Nephron (organoid): ENCODE results near the gene RNU1-2.
"Not testable (repeated sequence)": the region's sequence is repeated elsewhere in the genome, so short reads cannot be mapped to it uniquely, and the experiment has no call there.

Experiments
- H3K27ac Mint-ChIP-seq, 3 experiments: 2 replicates each; pipeline ENCODE4 v1.8.0; 2020; ENCODE audit warnings: mixed read lengths in 3 of 3, mild to moderate bottlenecking in 2 of 3, moderate library complexity in 1 of 3
- H3K27me3 Mint-ChIP-seq: 2 replicates; pipeline ENCODE4 v1.8.0; 2021; ENCODE audit warnings: low read depth, mild to moderate bottlenecking, moderate library complexity, mixed read lengths
- H3K36me3 Mint-ChIP-seq: 2 replicates; pipeline ENCODE4 v1.8.0; 2020; ENCODE audit warnings: low read depth, mixed read lengths
- H3K4me1 Mint-ChIP-seq: 2 replicates; pipeline ENCODE4 v1.8.0; 2020; ENCODE audit warnings: mixed read lengths
- H3K4me3 Mint-ChIP-seq, 3 experiments: 2 replicates each; pipeline ENCODE4 v1.8.0; 2020; ENCODE audit warnings: mild to moderate bottlenecking in 3 of 3, mixed read lengths in 3 of 3, moderate library complexity in 2 of 3
- H3K9me3 Mint-ChIP-seq: 2 replicates; pipeline ENCODE4 v1.8.0; 2020; ENCODE audit warnings: mixed read lengths

Gene RNU1-2

GRCh38 chr1:16895598-16896315, at the start of gene RNU1-2:
RNU1-2 (plus strand) TSS chr1:16895980.
- H3K4me1 Mint-ChIP-seq, result peaks cover 22% of the 10 kb centered on the region
- peak within 1 kb of the TSS; percentile 100 for H3K27ac Mint-ChIP-seq
- not testable (repeated sequence) for H3K36me3 Mint-ChIP-seq, H3K27me3 Mint-ChIP-seq, H3K9me3 Mint-ChIP-seq
- peak within 1 kb of the TSS; percentile 86 to 88 (median 87) for H3K4me3 Mint-ChIP-seq

DNA sequence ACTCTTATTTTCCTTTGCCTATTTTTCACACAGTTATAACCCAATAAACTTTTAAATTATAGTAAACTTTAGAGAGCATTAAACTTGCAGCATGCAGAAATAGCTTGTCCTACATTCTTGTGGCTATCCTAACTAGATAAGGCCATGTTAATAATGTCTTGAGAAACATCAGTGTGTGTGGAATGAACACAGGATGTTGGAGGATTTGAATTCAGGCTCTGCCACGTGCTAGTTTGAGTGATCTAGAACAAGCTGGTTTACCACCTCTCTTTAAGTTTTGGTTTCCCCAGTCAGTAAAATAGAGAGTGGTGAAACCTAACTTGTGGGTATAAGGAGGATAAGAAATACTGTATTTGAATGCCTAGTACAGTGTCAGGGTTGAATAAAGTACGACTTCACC, 39.6 kb upstream of the RNU1-2 start:
- H3K4me1 Mint-ChIP-seq, H3K36me3 Mint-ChIP-seq, H3K9me3 Mint-ChIP-seq, H3K4me3 Mint-ChIP-seq, H3K27ac Mint-ChIP-seq: not testable (repeated sequence)
- peaks cover 18% of the 10 kb centered on the region for H3K27me3 Mint-ChIP-seq

- H3K9me3 Mint-ChIP-seq, H3K36me3 Mint-ChIP-seq, H3K27ac Mint-ChIP-seq, H3K4me1 Mint-ChIP-seq: not testable (repeated sequence)
- H3K4me3 Mint-ChIP-seq, result peak overlapping the region; percentile 58 to 80 (median 78)
- H3K27me3 Mint-ChIP-seq, result peaks cover 22% of the 10 kb centered on the region
Measured at GRCh38 chr1:16859167-16860041, 36.4 kb upstream of the RNU1-2 start.

- not testable (repeated sequence) for H3K36me3 Mint-ChIP-seq, H3K4me3 Mint-ChIP-seq, H3K9me3 Mint-ChIP-seq, H3K4me1 Mint-ChIP-seq, H3K27ac Mint-ChIP-seq
- peaks cover 22% of the 10 kb centered on the region for H3K27me3 Mint-ChIP-seq
Measured at GRCh38 chr1:16860048-16860447, 35.7 kb upstream of the RNU1-2 start.

DNA sequence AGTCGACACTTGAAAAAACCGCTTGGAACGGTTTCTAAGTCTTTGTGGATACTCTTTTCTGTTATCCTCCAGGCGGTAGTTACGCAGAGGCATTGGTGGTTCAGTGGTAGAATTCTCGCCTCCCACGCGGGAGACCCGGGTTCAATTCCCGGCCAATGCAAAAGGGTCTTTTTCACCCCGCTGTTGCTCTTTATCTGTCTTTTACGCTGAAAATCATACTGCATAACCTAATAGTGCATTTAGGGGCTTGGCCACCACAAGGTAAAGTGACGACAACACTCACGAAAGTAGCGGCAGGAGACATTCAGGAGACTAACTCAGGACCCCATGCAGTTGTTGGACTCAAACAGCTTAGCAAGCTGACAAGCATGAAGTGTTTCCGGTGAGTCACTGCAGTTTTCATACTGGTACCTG, 33.9 kb upstream of the RNU1-2 start:
- not testable (repeated sequence) for H3K9me3 Mint-ChIP-seq, H3K4me3 Mint-ChIP-seq, H3K4me1 Mint-ChIP-seq, H3K36me3 Mint-ChIP-seq, H3K27ac Mint-ChIP-seq
- peaks cover 22% of the 10 kb centered on the region for H3K27me3 Mint-ChIP-seq

- H3K36me3 Mint-ChIP-seq, H3K27ac Mint-ChIP-seq, H3K4me3 Mint-ChIP-seq, H3K4me1 Mint-ChIP-seq, H3K9me3 Mint-ChIP-seq: not testable (repeated sequence)
- H3K27me3 Mint-ChIP-seq, result peaks cover 22% of the 10 kb centered on the region
Measured at GRCh38 chr1:16862415-16862814, 33.4 kb upstream of the RNU1-2 start.

GRCh38 chr1:16863024-16863423, 32.8 kb upstream of the RNU1-2 start:
- not testable (repeated sequence) for H3K4me1 Mint-ChIP-seq, H3K9me3 Mint-ChIP-seq, H3K36me3 Mint-ChIP-seq, H3K27ac Mint-ChIP-seq, H3K4me3 Mint-ChIP-seq
- peaks cover 22% of the 10 kb centered on the region for H3K27me3 Mint-ChIP-seq

DNA sequence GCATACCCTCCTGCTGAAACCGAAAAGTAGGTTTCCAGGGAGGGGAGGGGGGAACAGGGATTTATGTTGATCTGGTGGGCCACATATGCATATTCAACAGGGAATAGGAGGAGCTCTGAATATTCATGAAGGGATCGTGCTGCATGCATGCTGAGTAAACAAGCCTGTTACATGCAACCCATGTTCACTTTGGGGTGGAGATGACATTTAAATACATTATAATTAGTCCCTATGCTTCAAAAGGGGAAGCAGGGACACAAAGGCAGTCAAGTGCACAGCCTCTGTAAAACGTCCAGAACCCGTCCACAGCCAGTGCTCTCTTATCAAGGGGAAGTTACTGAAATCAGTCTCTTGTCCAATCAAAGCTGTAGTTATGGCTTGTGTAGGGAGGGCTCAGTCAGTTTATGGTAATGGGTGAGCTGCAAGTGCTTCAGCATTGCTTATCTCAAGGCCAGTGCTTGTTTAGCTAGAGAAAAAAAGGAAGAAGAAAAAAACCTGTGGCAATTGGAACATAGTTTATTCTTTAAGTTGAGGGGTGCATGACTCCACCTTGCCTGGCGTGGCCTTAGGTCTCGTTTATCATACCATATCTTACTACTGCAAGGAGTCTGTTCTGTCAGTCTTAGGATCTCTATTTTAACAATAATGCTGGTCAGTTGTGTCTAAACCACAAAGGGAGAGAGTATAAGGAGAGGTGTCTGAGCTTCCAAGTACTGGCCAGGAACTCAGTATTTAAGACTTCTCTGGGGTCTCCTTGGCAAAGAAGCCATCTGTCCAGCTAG, 28.7 kb upstream of the RNU1-2 start:
- H3K9me3 Mint-ChIP-seq, H3K36me3 Mint-ChIP-seq, H3K27ac Mint-ChIP-seq, H3K4me1 Mint-ChIP-seq, H3K4me3 Mint-ChIP-seq: not testable (repeated sequence)
- peaks cover 15% of the 10 kb centered on the region for H3K27me3 Mint-ChIP-seq

DNA sequence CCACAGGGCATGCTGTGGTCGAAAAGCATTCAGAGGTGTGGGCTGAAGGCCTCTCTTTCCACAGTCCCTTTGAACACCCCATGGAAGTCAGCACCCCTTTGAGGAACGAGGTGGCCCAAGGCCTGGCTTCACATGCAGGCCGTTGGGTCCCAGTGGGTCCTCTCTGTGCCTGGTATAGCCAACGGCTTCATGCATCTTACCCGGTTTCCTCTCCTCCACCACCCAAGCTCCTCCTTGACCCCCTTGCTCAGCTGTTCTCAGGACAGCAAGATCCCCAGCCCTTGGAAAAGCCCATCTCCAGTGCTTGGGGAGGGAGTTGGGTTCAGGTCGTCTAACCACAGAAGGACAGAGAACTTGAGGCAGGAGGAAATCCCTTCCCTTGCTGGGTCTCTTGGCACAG, 27.0 kb upstream of the RNU1-2 start:
- not testable (repeated sequence) for H3K36me3 Mint-ChIP-seq, H3K27ac Mint-ChIP-seq

DNA sequence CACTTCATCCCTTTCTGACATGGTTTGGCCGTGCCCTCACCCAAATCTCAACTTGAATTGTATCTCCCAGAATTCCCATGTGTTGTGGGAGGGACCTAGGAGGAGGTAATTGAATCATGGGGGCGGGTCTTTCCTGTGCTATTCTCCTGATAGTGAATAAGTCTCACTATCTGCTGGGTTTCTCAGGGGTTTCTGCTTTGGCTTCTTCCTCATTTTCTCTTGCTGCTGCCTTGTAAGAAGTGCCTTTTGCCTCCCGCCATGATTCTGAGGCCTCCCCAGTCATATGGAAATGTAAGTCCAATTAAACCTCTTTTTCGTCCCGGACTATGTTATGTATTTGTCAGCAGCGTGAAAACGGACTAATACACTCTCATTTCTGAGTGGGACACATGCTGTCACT, 25.8 kb upstream of the RNU1-2 start:
- H3K4me3 Mint-ChIP-seq, H3K36me3 Mint-ChIP-seq, H3K27ac Mint-ChIP-seq, H3K9me3 Mint-ChIP-seq, H3K4me1 Mint-ChIP-seq: not testable (repeated sequence)
- peaks cover 36% of the 10 kb centered on the region for H3K27me3 Mint-ChIP-seq

More for the DNA sequence above, 27.0 kb upstream of the RNU1-2 start:
- H3K9me3 Mint-ChIP-seq, H3K4me3 Mint-ChIP-seq, H3K4me1 Mint-ChIP-seq: not testable (repeated sequence)
- peaks cover 29% of the 10 kb centered on the region for H3K27me3 Mint-ChIP-seq

DNA sequence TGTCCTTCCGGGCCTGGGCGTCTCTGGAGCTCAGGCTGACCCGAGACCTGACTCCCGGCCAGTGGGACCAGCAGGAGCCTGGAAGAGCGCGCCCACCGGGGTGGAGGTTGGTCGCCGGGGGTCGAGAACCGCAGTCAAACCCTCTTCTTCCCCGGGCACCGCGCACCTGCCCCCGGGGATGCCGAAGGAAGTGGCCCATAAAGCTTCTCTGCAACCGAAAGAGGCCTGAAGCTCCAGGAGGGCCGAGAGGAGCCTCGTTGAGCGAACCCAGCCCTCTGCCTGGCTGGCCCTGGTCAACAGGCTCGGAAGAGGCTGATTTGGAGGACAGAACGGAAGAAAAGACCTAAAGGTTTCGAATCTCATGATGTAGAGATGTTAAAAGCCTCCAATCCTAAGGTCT, 24.6 kb upstream of the RNU1-2 start:
- H3K36me3 Mint-ChIP-seq, H3K27ac Mint-ChIP-seq: not testable (repeated sequence)

GRCh38 chr1:16872152-16873075, 23.4 kb upstream of the RNU1-2 start:
- Mint-ChIP-seq H3K4me3 (peak overlapping the region; percentile 78 to 84 (median 82)), H3K27me3 (peaks cover 52% of the 10 kb centered on the region)
- H3K9me3 Mint-ChIP-seq, H3K27ac Mint-ChIP-seq, H3K36me3 Mint-ChIP-seq, H3K4me1 Mint-ChIP-seq: not testable (repeated sequence)

More for the DNA sequence above, 24.6 kb upstream of the RNU1-2 start:
- Mint-ChIP-seq H3K27me3 (peaks cover 46% of the 10 kb centered on the region), H3K4me3 (peak overlapping the region in 2 of 3 experiments; percentile 47 to 48)
- H3K4me1 Mint-ChIP-seq, H3K9me3 Mint-ChIP-seq: not testable (repeated sequence)

- not testable (repeated sequence) for H3K9me3 Mint-ChIP-seq, H3K27ac Mint-ChIP-seq, H3K36me3 Mint-ChIP-seq, H3K4me1 Mint-ChIP-seq
- peak overlapping the region; percentile 79 to 84 (median 82) for H3K4me3 Mint-ChIP-seq
- peaks cover 52% of the 10 kb centered on the region for H3K27me3 Mint-ChIP-seq
Measured at GRCh38 chr1:16873076-16873879, 22.5 kb upstream of the RNU1-2 start.
